Sigmoid colon (tissue), 4 donors: ENCODE data around the gene NKX3-2.

Experiments used
- CTCF ChIP-seq, 4 experiments: fragments of 450-650 bp in 3 of 4; fragments of 200-600 bp in 1 of 4; IDR thresholded peaks; one replicate each; pipeline ENCODE4 v1.5.1; 2016 to 2019; ENCODE audit warnings: antibody characterized with exemption in 4 of 4, mild to moderate bottlenecking in 3 of 4, moderate library complexity in 2 of 4
- EP300 ChIP-seq, 4 donors: sonication (generic); formaldehyde crosslinking; IDR thresholded peaks; one replicate each; pipeline ENCODE4 v1.6.1; 2017; ENCODE audit warnings: antibody characterized with exemption in 4 of 4
- POLR2A ChIP-seq, 2 donors: fragments of 450-650 bp; IDR thresholded peaks; one replicate each; pipeline ENCODE4 v1.6.1; 2016; ENCODE audit warnings: antibody characterized with exemption in 2 of 2, mild to moderate bottlenecking in 2 of 2, moderate library complexity in 2 of 2
- POLR2AphosphoS5 ChIP-seq, 4 donors: sonication (generic); formaldehyde crosslinking; IDR thresholded peaks; one replicate each; pipeline ENCODE4 v1.6.1; 2017; ENCODE audit warnings: antibody characterized with exemption in 4 of 4

- TF ChIP-seq CTCF (IDR thresholded peaks at IDR 0.05) (no peak), POLR2A (IDR thresholded peaks at IDR 0.05) (no peak), EP300 (IDR thresholded peaks at IDR 0.05) (no peak), POLR2AphosphoS5 (IDR thresholded peaks at IDR 0.05) (no peak)
Measured at GRCh38 chr4:13538427-13538973, 5.8 kb downstream of the NKX3-2 start.
